Gastrocnemius medialis (tissue), 4 donors: ENCODE measurements around the gene F2RL2.

ENCODE experiments used
- POLR2A ChIP-seq, 2 donors: fragments of 450-650 bp; IDR thresholded peaks; one replicate each; pipeline ENCODE4 v1.6.1; 2017; ENCODE audit warnings: antibody characterized with exemption in 2 of 2, mild to moderate bottlenecking in 2 of 2, moderate library complexity in 2 of 2
- TF ChIP-seq, protein P1 (sequence below), 5 experiments: fragments of 450-650 bp in 3 of 5; fragments of 200-600 bp in 2 of 5; sonication (generic) in 2 of 5; IDR thresholded peaks in 4 of 5; conservative IDR thresholded peaks in 1 of 5; 1 replicate in 4 of 5; 2 replicates in 1 of 5; pipeline ENCODE4 v1.5.1; 2016 to 2019; ENCODE audit warnings: antibody characterized with exemption in 5 of 5, mild to moderate bottlenecking in 3 of 5, moderate library complexity in 3 of 5

DNA sequence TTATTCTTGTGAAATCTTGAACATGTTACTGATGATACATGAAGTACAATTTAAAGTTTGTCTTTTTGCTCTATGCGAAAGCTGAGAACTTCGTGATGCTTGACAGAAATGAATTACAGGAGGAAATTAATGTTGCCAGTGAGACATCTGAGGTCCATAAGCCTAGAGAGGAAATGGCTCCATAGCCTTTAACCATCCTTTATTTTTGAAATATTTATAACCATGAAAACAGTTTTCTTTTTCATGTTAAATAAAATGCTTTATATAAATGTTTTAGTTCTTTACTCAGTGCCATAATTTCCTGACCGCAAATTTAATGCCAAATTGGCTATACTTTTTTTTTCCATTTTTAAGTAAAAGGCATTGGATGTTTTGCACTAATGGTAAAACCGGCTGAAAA is 29.1 kb downstream of the F2RL2 start:
- TF ChIP-seq POLR2A (IDR thresholded peaks at IDR 0.05), result no peak
- TF ChIP-seq, protein P1, sequence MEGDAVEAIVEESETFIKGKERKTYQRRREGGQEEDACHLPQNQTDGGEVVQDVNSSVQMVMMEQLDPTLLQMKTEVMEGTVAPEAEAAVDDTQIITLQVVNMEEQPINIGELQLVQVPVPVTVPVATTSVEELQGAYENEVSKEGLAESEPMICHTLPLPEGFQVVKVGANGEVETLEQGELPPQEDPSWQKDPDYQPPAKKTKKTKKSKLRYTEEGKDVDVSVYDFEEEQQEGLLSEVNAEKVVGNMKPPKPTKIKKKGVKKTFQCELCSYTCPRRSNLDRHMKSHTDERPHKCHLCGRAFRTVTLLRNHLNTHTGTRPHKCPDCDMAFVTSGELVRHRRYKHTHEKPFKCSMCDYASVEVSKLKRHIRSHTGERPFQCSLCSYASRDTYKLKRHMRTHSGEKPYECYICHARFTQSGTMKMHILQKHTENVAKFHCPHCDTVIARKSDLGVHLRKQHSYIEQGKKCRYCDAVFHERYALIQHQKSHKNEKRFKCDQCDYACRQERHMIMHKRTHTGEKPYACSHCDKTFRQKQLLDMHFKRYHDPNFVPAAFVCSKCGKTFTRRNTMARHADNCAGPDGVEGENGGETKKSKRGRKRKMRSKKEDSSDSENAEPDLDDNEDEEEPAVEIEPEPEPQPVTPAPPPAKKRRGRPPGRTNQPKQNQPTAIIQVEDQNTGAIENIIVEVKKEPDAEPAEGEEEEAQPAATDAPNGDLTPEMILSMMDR (IDR thresholded peaks at IDR 0.05 in 4 of 5, conservative IDR thresholded peaks at IDR 0.05 in 1 of 5), result no peak
